ENCODE results near the gene EEF1AKMT1.

- TF ChIP-seq CTCF (conservative IDR thresholded peaks at IDR 0.05; ENCODE audit: low read depth, low read length), result no peak
- TF ChIP-seq EZH2 (IDR thresholded peaks at IDR 0.05; ENCODE audit: low read length, unreplicated experiment), result no peak
Measured at GRCh38 chr13:20716951-20717350, 56.8 kb downstream of the EEF1AKMT1 start.

Data from PC-3 (cell line).